Measurements from ENCODE around the gene HOXC12.

GRCh38 chr12:53980104-53980801 is 25.6 kb downstream of the HOXC12 start:
- TF ChIP-seq CTCF (IDR thresholded peaks at IDR 0.05) (peak; percentile 37), EZH2 (IDR thresholded peaks at IDR 0.05; ENCODE audit: borderline replicate concordance, insufficient read depth, low read depth, low read length, poor library complexity, severe bottlenecking) (no peak)
